GM18502 (cell line): ENCODE results near the gene SRSF6.
A peak's percentile ranks its signal among the peaks of the same experiment; 100 is the strongest.
"Not testable (repeated sequence)": the region's sequence is repeated elsewhere in the genome, so short reads cannot be mapped to it uniquely, and the experiment has no call there.

Experiments used
- ATAC-seq: cut with Tn5 transposase; IDR thresholded peaks from one replicate; pipeline ENCODE4 v1.9.1; 2021; ENCODE audit warnings: mild to moderate bottlenecking; ENCODE audit not compliant: unreplicated experiment, poor library complexity

SRSF6 gene

GRCh38 chr20:43448431-43448747 is 9.3 kb upstream of the SRSF6 start:
- not testable (repeated sequence) for ATAC-seq

- no peak for ATAC-seq
Observed at GRCh38 chr20:43448748-43449535, 8.8 kb upstream of the SRSF6 start.

- no peak for ATAC-seq
Observed at GRCh38 chr20:43450841-43451799, 6.6 kb upstream of the SRSF6 start.

- ATAC-seq, result no peak
Observed at GRCh38 chr20:43452404-43453126, 5.1 kb upstream of the SRSF6 start.

GRCh38 chr20:43456252-43456651 is 1.4 kb upstream of the SRSF6 start:
- not testable (repeated sequence) for ATAC-seq

GRCh38 chr20:43456809-43457639 is 672 bp upstream of the SRSF6 start:
- ATAC-seq, result peak; percentile 83

GRCh38 chr20:43458422-43458924 is 777 bp downstream of the SRSF6 start:
- no peak for ATAC-seq

GRCh38 chr20:43459022-43459942 is 1.6 kb downstream of the SRSF6 start:
- no peak for ATAC-seq

- ATAC-seq, result no peak
Observed at GRCh38 chr20:43460172-43460829, 2.6 kb downstream of the SRSF6 start.

- ATAC-seq, result no peak
Observed at GRCh38 chr20:43460830-43461200, 3.1 kb downstream of the SRSF6 start.

GRCh38 chr20:43461894-43462659 is 4.4 kb downstream of the SRSF6 start:
- ATAC-seq, result no peak

- no peak for ATAC-seq
Observed at GRCh38 chr20:43462660-43463526, 5.2 kb downstream of the SRSF6 start.

- ATAC-seq, result no peak
Observed at GRCh38 chr20:43463527-43464218, 6.0 kb downstream of the SRSF6 start.

- ATAC-seq, result no peak
Observed at GRCh38 chr20:43464219-43464790, 6.6 kb downstream of the SRSF6 start.

- no peak for ATAC-seq
Observed at GRCh38 chr20:43465625-43465943, 7.9 kb downstream of the SRSF6 start.

GRCh38 chr20:43467589-43467988 is 9.9 kb downstream of the SRSF6 start:
- ATAC-seq, result no peak
